Keratinocyte (primary cell): ENCODE results near the gene FOLR1. TPM values are rescaled to one million over a fixed set of nuclear protein-coding genes. Genes with fewer than 3 reads are reported as not detected.

Experiments
- DNase-seq: peaks from one replicate; pipeline ENCODE4 v3.0.0-alpha.2; 2011; ENCODE audit warnings: low read depth, missing footprints, low spot score
- FAIRE-seq: peaks from 2 replicates; lab custom pipeline; 2011; peaks lifted over from hg19 to GRCh38; lab: Jason Lieb, UNC
- H2AFZ ChIP-seq: 2 replicates; pipeline ENCODE4 v1.6.0; 2012; ENCODE audit warnings: low read length, control low read depth, inconsistent platforms; ENCODE audit not compliant: control insufficient read depth
- H3K27ac ChIP-seq: 2 replicates; pipeline ENCODE4 v1.5.1; 2011; ENCODE audit warnings: low read length; ENCODE audit not compliant: control insufficient read depth, insufficient read depth
- H3K27me3 ChIP-seq: 3 replicates; pipeline ENCODE4 v1.6.0; 2011; ENCODE audit warnings: low read length; ENCODE audit not compliant: control insufficient read depth, insufficient read depth; ENCODE audit errors: extremely low read depth
- H3K36me3 ChIP-seq, 2 experiments: 2 replicates in 1 of 2; 3 replicates in 1 of 2; pipeline ENCODE4 v1.5.1; 2011; ENCODE audit warnings: low read length in 2 of 2, mild to moderate bottlenecking in 1 of 2; ENCODE audit not compliant: control insufficient read depth in 2 of 2, insufficient read depth in 2 of 2; ENCODE audit errors: extremely low read depth in 1 of 2
- H3K4me1 ChIP-seq: 3 replicates; pipeline ENCODE4 v1.5.1; 2011; ENCODE audit warnings: low read length; ENCODE audit not compliant: control insufficient read depth, insufficient read depth; ENCODE audit errors: extremely low read depth
- H3K4me2 ChIP-seq: 3 replicates; pipeline ENCODE4 v1.6.0; 2011; ENCODE audit warnings: low read depth, low read length; ENCODE audit not compliant: control insufficient read depth, insufficient read depth; ENCODE audit errors: extremely low read depth
- H3K4me3 ChIP-seq, 3 experiments: fragments of 200-600 bp in 1 of 3; sonication (generic) in 1 of 3; 2 replicates in 2 of 3; 3 replicates in 1 of 3; pipeline ENCODE4 v1.5.1; 2011 to 2016; ENCODE audit warnings: low read length in 3 of 3, mild to moderate bottlenecking in 3 of 3, control low read depth in 2 of 3, inconsistent platforms in 1 of 3, low read depth in 1 of 3, mixed read lengths in 1 of 3, mixed run types in 1 of 3, moderate library complexity in 1 of 3; ENCODE audit not compliant: control insufficient read depth in 2 of 3, insufficient read depth in 2 of 3; ENCODE audit errors: extremely low read depth in 1 of 3
- H3K79me2 ChIP-seq: 2 replicates; pipeline ENCODE4 v1.6.0; 2012; ENCODE audit warnings: low read length; ENCODE audit not compliant: control insufficient read depth, insufficient read depth
- H3K9ac ChIP-seq: 3 replicates; pipeline ENCODE4 v1.6.0; 2011; ENCODE audit warnings: low read length; ENCODE audit not compliant: control insufficient read depth, insufficient read depth; ENCODE audit errors: extremely low read depth
- H3K9me1 ChIP-seq: 3 replicates; pipeline ENCODE4 v1.6.0; 2011; ENCODE audit warnings: low read length; ENCODE audit not compliant: control insufficient read depth, insufficient read depth; ENCODE audit errors: extremely low read depth
- H3K9me3 ChIP-seq: 2 replicates; pipeline ENCODE4 v1.5.1; 2012; ENCODE audit warnings: low read depth, low read length; ENCODE audit not compliant: control insufficient read depth
- H4K20me1 ChIP-seq: 3 replicates; pipeline ENCODE4 v1.6.0; 2011; ENCODE audit warnings: low read length; ENCODE audit not compliant: control insufficient read depth, insufficient read depth; ENCODE audit errors: extremely low read depth
- CTCF ChIP-seq, 3 experiments: IDR thresholded peaks in 1 of 3; conservative IDR thresholded peaks in 1 of 3; optimal IDR thresholded peaks in 1 of 3; 2 replicates in 2 of 3; 3 replicates in 1 of 3; pipeline versions ENCODE3 to v1.5.1; 2011; ENCODE audit warnings: low read length in 3 of 3, mild to moderate bottlenecking in 3 of 3, moderate library complexity in 2 of 3, control low read depth in 1 of 3, inconsistent platforms in 1 of 3; ENCODE audit not compliant: insufficient read depth in 2 of 3; ENCODE audit errors: extremely low read depth in 1 of 3
- EZH2 ChIP-seq: IDR thresholded peaks from one replicate; pipeline ENCODE4 v1.6.1; 2012; ENCODE audit warnings: inconsistent platforms, mild to moderate bottlenecking, low read length, moderate library complexity
- dilution Hi-C: fragments of 300-500 bp; cut with MboI; formaldehyde crosslinking; loops from one replicate; pipeline ENCODE4 v1.7.0; 2020; ENCODE audit warnings: low sequenced_read_pairs; ENCODE audit not compliant: extremely low pct_ligation_motif_present
- polyA plus RNA-seq, 5 experiments: library from polyadenylated mRNA; depleted of rRNA in 3 of 5; stranded (reverse) in 3 of 5; stranded (forward) in 1 of 5; unstranded in 1 of 5; fragments of >200 nt; gene quantifications; 1 replicate in 1 of 5; 2 replicates in 3 of 5; 3 replicates in 1 of 5; pipeline versions ENCODE4 v1.2.1 to v1.2.3, GENCODE V29; 2011 to 2012; ENCODE audit warnings: missing spikeins in 2 of 5, low read depth in 1 of 5, low replicate concordance in 1 of 5

Gene FOLR1
- polyA plus RNA-seq, 1 donor (not counting 4 experiments of a cell fraction or from before 2014, with no cell fraction given), result 0.13 TPM

GRCh38 chr11:72233773-72234513, 42.0 kb downstream of the FOLR1 start:
- Histone ChIP-seq H2AFZ (no peak overlapping the region), H3K4me3 (no peak overlapping the region), H4K20me1 (peaks cover 4% of the 10 kb centered on the region), H3K27me3 (no peaks in the 10 kb centered on the region), H3K79me2 (peaks cover 3% of the 10 kb centered on the region), H3K36me3 (peaks cover 60 to 67% of the 10 kb centered on the region in 2 experiments), H3K9ac (no peak overlapping the region), H3K4me2 (no peak overlapping the region), H3K4me1 (peaks cover 3% of the 10 kb centered on the region), H3K27ac (no peak overlapping the region), H3K9me3 (no peaks in the 10 kb centered on the region), H3K9me1 (no peaks in the 10 kb centered on the region)
- dilution Hi-C loops, result no loop called here
- DNase-seq (no peak), FAIRE-seq (no peak)
- TF ChIP-seq CTCF (optimal IDR thresholded peaks at IDR 0.05 in 1 of 3, IDR thresholded peaks at IDR 0.05 in 1 of 3, conservative IDR thresholded peaks at IDR 0.05 in 1 of 3; ENCODE audit: extremely low read depth in 1 of 3, insufficient read depth in 2 of 3, low read length in 3 of 3), result no peak
- TF ChIP-seq EZH2, result no peak

GRCh38 chr11:72234514-72234830, 42.5 kb downstream of the FOLR1 start:
- DNase-seq, result no peak
- FAIRE-seq, result no peak
- dilution Hi-C loops, result no loop called here
- H3K27me3 ChIP-seq, result peaks cover 2% of the 10 kb centered on the region
- no peak overlapping the region for H3K9ac ChIP-seq
- H3K36me3 ChIP-seq, result peaks cover 55 to 62% of the 10 kb centered on the region in 2 experiments
- H3K9me1 ChIP-seq, result no peaks in the 10 kb centered on the region
- peaks cover 5% of the 10 kb centered on the region for H3K4me1 ChIP-seq
- TF ChIP-seq CTCF (optimal IDR thresholded peaks at IDR 0.05 in 1 of 3, IDR thresholded peaks at IDR 0.05 in 1 of 3, conservative IDR thresholded peaks at IDR 0.05 in 1 of 3; ENCODE audit: extremely low read depth in 1 of 3, insufficient read depth in 2 of 3, low read length in 3 of 3) (no peak), EZH2 (no peak)
- H2AFZ ChIP-seq, result no peak overlapping the region
- no peak overlapping the region for H3K4me3 ChIP-seq
- H3K4me2 ChIP-seq, result no peak overlapping the region
- H3K27ac ChIP-seq, result no peak overlapping the region
- H3K79me2 ChIP-seq, result no peaks in the 10 kb centered on the region
- peaks cover 4% of the 10 kb centered on the region for H4K20me1 ChIP-seq
- no peaks in the 10 kb centered on the region for H3K9me3 ChIP-seq
